ENCODE data around the gene CELF2. TPM values are rescaled to one million over a fixed set of nuclear protein-coding genes. Genes with fewer than 3 reads are reported as not detected.

The CELF2 gene
- total RNA-seq, 3 donors from 2014 or later (not counting 1 experiment from before 2014, with no cell fraction given): 282 to 298 (median 295) TPM

GRCh38 chr10:11002485-11002884 is 15.2 kb upstream of the CELF2 start:
- DNase-seq: no peak
- intact Hi-C loops (cut with micrococcal nuclease): no loop called here
- H3K4me1 Mint-ChIP-seq: no peaks in the 10 kb centered on the region
- TF ChIP-seq CTCF (IDR thresholded peaks at IDR 0.05): no peak
- H3K9me3 ChIP-seq (ENCODE audit: control insufficient read depth, insufficient read depth, low read length): no peaks in the 10 kb centered on the region
- peaks cover 32 to 45% of the 10 kb centered on the region in 2 donors for H3K27me3 Mint-ChIP-seq (ENCODE audit: low read depth in 2 of 2)
- no peak overlapping the region for H3K27ac ChIP-seq (ENCODE audit: low read length)
- no peak for ATAC-seq
- H3K4me3 Mint-ChIP-seq: no peak overlapping the region
- no peak overlapping the region for H3K27ac Mint-ChIP-seq
- 97% methylated on average over 3 of the region's 5 CpGs for WGBS (ENCODE audit: insufficient coverage)
- H3K9me3 Mint-ChIP-seq: no peaks in the 10 kb centered on the region
- no peaks in the 10 kb centered on the region for H3K36me3 Mint-ChIP-seq
- H3K27me3 ChIP-seq (ENCODE audit: control insufficient read depth, insufficient read depth, low read length): peaks cover 1% of the 10 kb centered on the region
- H3K4me1 ChIP-seq (ENCODE audit: control insufficient read depth, insufficient read depth, low read length): no peaks in the 10 kb centered on the region
- no peaks in the 10 kb centered on the region for H3K36me3 ChIP-seq (ENCODE audit: control insufficient read depth, insufficient read depth, low read length)
- no peak overlapping the region for H3K4me3 ChIP-seq (ENCODE audit: low read length)

GRCh38 chr10:11002916-11003315 is 14.8 kb upstream of the CELF2 start:
- no peak for DNase-seq
- intact Hi-C loops (cut with micrococcal nuclease): no loop called here
- no peak for ATAC-seq
- Histone ChIP-seq H3K36me3 (ENCODE audit: control insufficient read depth, insufficient read depth, low read length) (no peaks in the 10 kb centered on the region), H3K27ac (ENCODE audit: low read length) (no peak overlapping the region), H3K9me3 (ENCODE audit: control insufficient read depth, insufficient read depth, low read length) (no peaks in the 10 kb centered on the region), H3K4me1 (ENCODE audit: control insufficient read depth, insufficient read depth, low read length) (no peaks in the 10 kb centered on the region), H3K27me3 (ENCODE audit: control insufficient read depth, insufficient read depth, low read length) (peaks cover 2% of the 10 kb centered on the region), H3K4me3 (ENCODE audit: low read length) (no peak overlapping the region)
- Mint-ChIP-seq H3K4me1 (no peaks in the 10 kb centered on the region), H3K9me3 (no peaks in the 10 kb centered on the region), H3K27ac (no peak overlapping the region), H3K36me3 (no peaks in the 10 kb centered on the region), H3K4me3 (no peak overlapping the region), H3K27me3 (ENCODE audit: low read depth in 2 of 2) (peaks cover 32 to 43% of the 10 kb centered on the region in 2 donors)
- TF ChIP-seq CTCF (IDR thresholded peaks at IDR 0.05): no peak
- WGBS (ENCODE audit: insufficient coverage): no CpG with 5 or more reads among the region's 3 CpGs

GRCh38 chr10:11003679-11004078 is 14.0 kb upstream of the CELF2 start:
- no peak for TF ChIP-seq CTCF (IDR thresholded peaks at IDR 0.05)
- no peak for ATAC-seq
- 93% methylated on average over 3 of the region's 4 CpGs for WGBS (ENCODE audit: insufficient coverage)

More at GRCh38 chr10:11003679-11004078, 14.0 kb upstream of the CELF2 start:
- no peak overlapping the region for H3K4me3 Mint-ChIP-seq
- no peak for DNase-seq
- intact Hi-C loops (cut with micrococcal nuclease): no loop called here
- Histone ChIP-seq H3K27me3 (ENCODE audit: control insufficient read depth, insufficient read depth, low read length) (peaks cover 2% of the 10 kb centered on the region), H3K4me1 (ENCODE audit: control insufficient read depth, insufficient read depth, low read length) (no peaks in the 10 kb centered on the region), H3K27ac (ENCODE audit: low read length) (no peak overlapping the region), H3K4me3 (ENCODE audit: low read length) (no peak overlapping the region), H3K9me3 (ENCODE audit: control insufficient read depth, insufficient read depth, low read length) (no peaks in the 10 kb centered on the region), H3K36me3 (ENCODE audit: control insufficient read depth, insufficient read depth, low read length) (no peaks in the 10 kb centered on the region)
- H3K4me1 Mint-ChIP-seq: no peaks in the 10 kb centered on the region
- no peaks in the 10 kb centered on the region for H3K36me3 Mint-ChIP-seq
- H3K9me3 Mint-ChIP-seq: no peaks in the 10 kb centered on the region
- peaks cover 37 to 47% of the 10 kb centered on the region in 2 donors for H3K27me3 Mint-ChIP-seq (ENCODE audit: low read depth in 2 of 2)
- no peak overlapping the region for H3K27ac Mint-ChIP-seq
